NCI-H82 (cell line): Measurements from ENCODE around the gene SCAMP5.
A peak's percentile ranks its signal among the peaks of the same experiment; 100 is the strongest.

Source experiments
- DNase-seq: peaks from one replicate; lab custom pipeline; 2025; lab: John Stamatoyannopoulos, UW

SCAMP5 gene

GRCh38 chr15:75048394-75048793 is 53.0 kb downstream of the SCAMP5 start:
- no peak for DNase-seq

DNA sequence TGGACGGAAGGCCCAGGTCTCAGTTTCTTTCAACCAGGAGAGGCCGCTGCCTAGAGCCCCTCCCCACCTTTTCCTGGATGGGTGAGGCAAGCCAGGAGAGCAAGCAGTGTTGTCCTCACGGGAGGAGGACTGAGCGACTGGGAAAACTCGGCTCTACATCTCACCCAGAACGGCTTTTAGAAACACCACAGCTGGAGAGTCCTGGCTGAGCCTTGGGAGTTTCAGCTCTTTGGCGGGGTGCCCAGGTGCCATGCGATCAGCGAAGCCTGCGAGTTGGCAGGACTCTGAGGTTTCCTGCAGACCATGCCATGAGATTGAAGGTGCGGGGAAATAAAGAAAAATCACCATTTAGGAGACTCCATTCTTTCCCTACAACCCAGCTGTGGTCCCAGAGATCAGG is 54.0 kb downstream of the SCAMP5 start:
- DNase-seq, result no peak

DNA sequence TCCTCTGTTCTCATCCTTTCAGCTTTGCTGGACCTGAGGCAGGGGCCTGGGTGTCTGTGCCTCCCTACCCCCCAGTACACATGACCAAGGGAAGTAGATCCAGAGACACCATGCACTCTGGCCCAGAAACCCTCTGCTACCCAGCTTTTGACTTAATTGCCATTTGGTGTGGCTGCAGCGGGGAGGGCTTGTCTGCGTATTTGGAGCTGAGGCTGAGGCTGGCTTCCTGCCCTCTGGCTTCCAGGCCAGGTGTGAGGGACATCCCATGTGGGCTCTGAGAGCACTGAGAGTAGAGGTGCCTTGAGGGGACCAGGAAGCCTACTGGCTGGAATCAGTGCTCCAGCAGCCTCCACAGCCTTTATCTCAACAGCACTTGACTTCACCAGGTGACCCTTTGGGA is 54.9 kb downstream of the SCAMP5 start:
- no peak for DNase-seq

DNA sequence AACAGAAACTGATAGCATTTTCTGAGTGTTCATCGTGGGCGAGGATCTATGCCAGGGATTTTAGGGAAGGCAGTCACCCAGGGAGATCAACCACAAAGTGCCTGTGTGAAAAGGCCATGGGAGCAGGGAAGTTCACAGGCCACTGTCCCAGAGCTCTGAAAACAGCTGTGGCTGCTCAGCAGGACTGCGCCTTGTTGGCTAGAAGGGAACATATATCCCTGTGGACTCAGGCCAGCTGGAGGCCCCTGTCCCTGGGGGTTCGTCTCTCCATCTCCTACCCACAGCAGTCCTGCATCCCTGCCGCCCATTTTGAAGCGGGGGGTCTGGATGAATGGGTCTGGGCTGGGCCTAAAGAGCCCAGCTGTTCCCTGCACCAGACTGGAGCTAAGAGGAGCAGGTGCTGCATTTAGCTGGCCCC is 55.8 kb downstream of the SCAMP5 start:
- peak; percentile 79 for DNase-seq

GRCh38 chr15:75051711-75052110 is 56.3 kb downstream of the SCAMP5 start:
- DNase-seq, result no peak

DNA sequence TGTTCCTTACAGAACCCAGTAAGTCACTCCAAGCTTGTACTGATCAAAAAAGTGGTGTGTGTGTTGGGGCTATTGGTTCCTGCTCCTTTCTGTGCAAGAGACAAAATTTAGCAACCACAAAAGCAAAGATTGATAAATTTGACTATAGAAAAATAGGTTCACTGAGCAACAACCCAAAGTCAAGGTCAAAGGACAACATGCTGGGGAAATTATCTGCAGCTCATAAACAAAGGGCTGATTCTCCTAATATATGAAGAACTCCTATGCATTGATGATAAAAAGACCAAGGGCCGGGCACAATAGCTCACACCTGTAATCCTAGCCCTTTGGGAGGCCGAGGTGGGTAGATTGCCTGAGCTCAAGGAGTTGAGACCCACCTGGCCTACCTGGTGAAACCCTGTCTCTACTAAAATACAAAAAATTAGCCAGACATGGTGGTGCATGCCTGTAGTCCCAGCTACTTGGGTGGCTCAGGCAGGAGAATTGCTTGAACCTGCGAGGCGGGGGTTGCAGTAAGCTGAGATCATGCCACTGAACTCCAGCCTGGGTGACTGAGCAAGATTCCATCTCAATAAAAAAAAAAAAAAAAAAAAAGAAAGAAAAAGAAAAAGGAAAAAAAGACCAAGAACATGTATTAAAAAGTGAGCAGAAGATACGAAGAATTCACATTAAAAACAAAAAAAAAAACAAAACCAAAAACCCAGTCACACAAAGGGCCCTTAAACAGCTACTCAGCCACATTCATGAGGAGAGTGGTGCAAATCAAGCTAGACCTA is 57.8 kb downstream of the SCAMP5 start:
- no peak for DNase-seq

GRCh38 chr15:75053748-75054125 is 58.4 kb downstream of the SCAMP5 start:
- DNase-seq, result no peak

- no peak for DNase-seq
Measured at GRCh38 chr15:75054172-75054897, 59.0 kb downstream of the SCAMP5 start.

DNA sequence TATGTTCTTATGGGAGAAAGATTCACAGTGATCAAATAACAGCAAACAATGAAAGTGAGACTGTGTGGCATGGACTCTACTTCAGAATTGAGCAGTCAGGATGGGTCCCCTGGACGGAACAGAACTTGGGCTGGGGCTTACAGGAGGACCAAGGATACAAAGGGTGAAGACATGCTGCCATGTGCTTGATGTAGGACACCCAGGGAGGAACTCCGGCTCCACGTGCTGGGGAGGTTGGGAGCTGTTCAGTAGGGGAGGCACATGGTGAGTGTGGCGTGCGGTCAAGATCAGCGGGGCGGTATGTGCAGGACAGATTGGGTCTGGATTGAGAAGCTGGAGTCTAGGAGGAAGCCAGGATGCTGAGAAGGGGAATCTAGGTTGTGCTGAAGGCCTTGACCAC is 60.7 kb downstream of the SCAMP5 start:
- no peak for DNase-seq

GRCh38 chr15:75058127-75058905 is 63.0 kb downstream of the SCAMP5 start:
- no peak for DNase-seq

DNA sequence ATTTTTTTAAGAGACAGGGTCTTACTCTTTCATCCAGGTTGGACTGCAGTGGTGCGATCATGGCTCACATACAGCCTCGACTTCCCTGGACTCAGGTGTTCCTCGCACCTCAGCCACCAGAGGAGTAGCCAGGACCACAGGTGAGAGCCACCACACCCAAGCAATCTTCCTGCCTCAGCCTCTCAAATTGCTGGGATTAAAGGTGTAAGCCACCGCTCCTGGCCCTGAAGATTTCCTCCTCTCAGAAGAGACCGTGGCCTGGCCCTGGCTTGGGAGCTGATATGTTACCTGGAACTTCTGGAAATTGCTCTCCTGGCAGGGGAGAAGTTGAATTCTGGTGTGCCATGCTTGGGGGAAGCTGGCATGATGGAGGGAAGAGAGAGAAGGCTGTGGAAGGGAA is 64.2 kb downstream of the SCAMP5 start:
- DNase-seq, result no peak

- no peak for DNase-seq
Measured at GRCh38 chr15:75061272-75061671, 65.9 kb downstream of the SCAMP5 start.

DNA sequence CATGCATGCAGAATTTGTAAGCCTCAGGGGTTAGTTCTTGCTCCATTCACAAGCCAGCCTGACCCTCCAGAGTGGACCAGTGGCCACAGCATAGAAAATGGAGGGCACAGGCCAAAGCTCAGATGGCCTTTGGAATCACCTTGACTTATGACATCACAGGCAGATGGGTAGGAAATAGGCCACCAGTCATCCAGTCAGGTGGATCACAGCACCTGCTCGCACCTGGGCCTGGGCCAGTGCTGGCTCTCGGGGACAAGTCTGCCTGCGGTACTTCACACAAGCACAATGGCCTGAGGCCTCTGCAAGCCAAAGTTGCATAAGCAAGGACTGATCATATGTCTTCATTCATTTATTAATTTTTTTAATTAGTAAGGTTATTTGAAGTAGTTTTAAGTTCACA is 67.3 kb downstream of the SCAMP5 start:
- no peak for DNase-seq

GRCh38 chr15:75063338-75063737 is 68.0 kb downstream of the SCAMP5 start:
- DNase-seq, result no peak

GRCh38 chr15:75063889-75064288 is 68.5 kb downstream of the SCAMP5 start:
- no peak for DNase-seq

GRCh38 chr15:75064846-75065245 is 69.5 kb downstream of the SCAMP5 start:
- no peak for DNase-seq

DNA sequence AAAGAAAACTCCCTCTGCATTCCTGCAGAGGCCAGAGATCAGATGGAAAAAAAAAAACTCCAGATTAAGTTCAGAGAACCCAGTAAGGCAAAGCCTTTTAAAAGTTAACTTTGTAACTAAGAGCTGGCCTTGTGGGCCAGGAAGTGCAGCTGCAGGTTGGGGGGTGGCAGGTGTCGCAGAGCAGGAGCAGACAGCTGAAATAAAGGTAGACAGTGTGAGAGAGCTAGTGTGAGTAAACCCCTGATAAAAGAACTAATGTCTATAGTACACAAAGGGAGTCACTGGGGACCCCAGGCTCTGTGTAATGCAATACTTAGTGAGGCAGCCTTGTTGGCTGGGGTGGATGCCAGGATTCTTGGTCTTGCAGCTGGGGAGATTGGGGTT is 70.1 kb downstream of the SCAMP5 start:
- peak; percentile 40 for DNase-seq

- DNase-seq, result peak; percentile 80
Measured at GRCh38 chr15:75065851-75066509, 70.6 kb downstream of the SCAMP5 start.

DNA sequence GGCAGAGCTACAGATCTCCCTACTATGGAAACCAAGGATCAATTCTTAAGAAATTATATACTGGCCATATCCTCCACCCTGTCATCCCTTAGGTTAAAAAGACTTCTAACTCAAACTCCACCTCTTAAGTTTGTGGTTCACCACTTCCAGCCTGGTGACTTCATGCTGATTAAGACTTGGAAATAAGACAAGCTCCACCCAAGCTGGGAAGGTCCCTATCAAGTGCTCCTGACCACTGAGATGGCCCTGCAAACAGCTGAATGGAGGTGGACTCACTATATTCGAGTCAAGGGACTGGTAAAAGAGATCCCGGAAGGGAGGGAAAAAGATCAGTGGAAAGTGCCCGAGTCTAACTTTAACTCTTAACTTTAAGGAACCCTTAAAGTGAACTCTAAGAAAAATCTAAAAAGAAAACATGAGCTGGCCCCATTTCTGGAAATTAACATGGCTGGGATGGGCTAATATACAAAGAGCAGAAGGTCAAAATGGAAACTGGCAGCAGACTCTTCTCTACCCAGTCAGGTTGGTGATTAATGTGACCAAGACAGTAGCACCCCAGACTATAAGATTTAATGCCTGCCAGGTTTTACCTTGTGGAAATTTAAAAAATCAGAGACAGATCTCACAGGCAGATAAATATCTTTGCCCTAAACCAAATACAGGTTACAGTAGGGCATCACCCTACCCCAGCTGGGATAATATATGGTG is 71.9 kb downstream of the SCAMP5 start:
- no peak for DNase-seq

- DNase-seq, result no peak
Measured at GRCh38 chr15:75068748-75069147, 73.4 kb downstream of the SCAMP5 start.

- no peak for DNase-seq
Measured at GRCh38 chr15:75069301-75069925, 74.0 kb downstream of the SCAMP5 start.
